Measurements from ENCODE around the gene AK5.

AK5 gene

DNA sequence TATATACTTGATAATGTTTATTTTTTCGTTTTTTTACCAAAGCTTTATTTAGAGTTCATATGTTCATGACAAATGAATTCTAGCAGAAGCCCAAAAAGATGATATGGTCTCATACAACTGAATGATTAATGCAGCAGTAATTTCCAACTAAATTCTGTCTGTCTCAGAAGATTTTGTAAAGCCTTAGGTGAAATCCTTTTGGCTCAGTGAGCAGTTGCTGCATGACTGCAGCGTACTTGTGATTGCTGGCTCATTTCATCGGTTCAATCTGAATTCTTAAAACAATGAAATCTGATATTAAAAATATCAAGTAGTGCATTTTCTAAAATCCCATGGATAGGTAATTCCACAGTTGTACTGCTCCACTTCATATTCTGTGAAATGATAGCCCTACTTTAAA lies 73.2 kb downstream of the AK5 start:
- no peak for DNase-seq

DNA sequence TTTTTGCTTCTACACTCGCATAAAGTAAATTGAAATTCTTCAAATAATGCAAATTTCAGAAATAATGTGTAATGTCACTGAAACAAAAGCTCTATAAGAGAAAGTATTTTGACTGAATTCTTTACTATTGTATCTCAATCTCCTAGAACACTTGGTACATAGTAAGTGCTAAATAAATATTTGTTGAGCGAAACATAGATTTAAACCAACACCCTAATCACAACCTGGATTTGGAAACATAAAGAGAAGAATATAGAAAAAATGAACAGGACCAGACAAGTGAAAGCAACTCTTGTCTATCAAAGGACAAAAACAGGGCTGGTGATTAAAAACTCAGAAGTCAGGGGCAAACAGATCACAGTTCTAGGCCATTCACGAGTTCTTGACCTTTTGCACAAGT lies 74.3 kb downstream of the AK5 start:
- DNase-seq: no peak

DNA sequence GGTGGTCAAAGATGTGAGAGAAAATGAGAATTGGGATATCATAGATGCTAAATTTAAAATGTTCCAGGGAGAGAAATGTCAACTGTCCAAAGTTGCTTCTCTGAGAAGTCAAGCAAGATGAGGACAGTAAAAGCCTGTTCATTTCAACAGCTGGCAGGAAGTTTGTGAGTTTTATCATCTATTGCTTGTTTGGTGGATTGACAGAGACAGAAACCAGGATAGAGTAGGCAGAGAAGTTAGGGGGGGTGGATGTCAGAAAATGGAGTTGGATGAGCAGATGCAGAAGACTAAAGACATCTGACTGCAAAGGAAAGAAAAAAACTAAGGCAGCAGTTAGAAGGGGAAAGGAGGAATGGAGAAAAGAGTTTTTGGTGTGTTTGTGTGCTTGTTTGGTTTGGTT lies 78.4 kb downstream of the AK5 start:
- DNase-seq: no peak

DNA sequence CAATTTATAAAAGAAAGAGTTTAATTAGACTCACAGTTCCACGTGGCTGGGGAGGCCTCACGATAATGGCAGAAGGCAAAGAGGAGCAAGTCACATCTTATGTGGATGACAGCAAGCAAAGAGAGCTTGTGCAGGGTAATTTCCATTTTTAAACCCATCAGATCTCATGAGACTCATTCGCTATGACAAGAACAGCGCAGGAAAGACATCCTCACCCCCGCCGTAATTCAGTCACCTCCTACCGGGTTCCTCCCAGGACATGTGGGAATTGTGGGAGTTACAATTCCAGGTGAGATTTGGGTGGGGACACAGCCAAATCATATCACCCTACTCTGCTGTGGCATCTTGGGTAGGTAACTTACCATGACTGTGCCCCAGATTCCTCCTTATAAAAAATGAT lies 79.8 kb downstream of the AK5 start:
- DNase-seq: no peak

DNA sequence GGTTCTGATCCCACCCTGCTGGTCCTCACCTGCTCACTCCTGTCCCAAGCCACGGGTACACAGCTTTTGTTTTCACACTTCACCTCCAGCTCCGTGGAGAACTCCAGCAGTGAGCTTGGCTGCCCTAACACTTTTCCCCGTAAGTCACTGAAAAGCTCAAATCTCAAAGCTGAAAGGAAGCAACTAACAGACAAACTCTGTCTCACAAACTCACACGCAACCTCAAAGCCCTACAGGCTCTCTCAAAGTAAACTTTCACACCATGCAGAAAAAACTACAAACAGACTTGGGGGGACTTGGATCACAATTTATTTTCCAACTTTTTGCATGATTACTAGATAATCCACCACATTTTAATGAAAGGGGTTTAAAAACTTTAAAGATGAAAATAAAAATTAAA lies 88.3 kb downstream of the AK5 start:
- no peak for DNase-seq

DNA sequence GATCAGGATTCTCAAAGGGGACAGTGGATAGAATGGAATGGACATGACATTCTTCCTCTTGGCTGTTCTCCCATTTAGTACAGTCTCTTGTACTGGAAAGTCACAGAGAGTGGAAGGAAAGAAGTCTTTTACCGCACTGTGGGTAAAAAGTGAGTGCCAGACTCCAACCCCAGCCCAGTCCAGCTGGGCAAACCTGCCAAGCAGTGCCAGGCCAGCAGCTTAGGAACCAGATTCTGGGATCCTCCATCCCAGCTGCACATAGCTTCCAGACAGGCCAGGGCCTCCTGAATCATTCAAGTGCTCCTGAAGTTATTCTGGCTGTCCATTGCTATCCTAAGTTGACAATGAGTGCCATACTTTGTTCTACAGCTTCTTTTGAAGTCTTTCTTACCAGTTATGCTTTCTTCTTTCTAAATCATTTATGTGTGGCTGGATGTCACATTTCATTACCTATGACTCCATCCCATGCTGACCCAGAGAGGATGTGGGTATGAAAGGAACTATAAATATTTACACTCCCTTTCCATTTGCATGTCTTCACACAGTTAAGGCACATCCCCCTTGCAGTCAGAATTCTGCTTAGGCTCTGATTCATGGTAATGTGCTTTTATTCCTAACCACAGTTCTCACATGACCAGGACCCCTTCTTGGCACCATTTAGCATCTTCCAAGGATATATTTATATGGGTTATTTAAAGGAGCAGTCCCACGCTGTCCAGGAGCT lies 88.9 kb downstream of the AK5 start:
- no peak for DNase-seq

DNA sequence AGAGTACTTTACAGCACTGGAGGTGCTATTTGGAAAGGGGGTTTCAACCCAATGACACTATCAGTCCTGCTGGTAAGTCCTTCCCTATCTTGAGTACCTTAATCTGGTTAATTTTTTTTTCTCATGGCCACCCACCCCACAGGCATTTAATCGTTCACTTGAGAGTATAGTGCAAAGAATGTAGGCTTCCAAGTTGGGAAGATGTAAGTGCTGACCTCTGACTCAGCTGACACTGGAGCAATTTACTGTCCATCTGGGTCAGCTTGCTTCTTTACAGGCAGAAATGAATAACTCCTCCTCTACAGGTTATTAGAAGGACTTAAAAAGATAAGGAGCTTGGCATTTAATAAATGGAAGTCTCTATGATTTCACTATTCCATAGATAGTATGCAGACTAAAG lies 89.6 kb downstream of the AK5 start:
- no peak for DNase-seq

DNA sequence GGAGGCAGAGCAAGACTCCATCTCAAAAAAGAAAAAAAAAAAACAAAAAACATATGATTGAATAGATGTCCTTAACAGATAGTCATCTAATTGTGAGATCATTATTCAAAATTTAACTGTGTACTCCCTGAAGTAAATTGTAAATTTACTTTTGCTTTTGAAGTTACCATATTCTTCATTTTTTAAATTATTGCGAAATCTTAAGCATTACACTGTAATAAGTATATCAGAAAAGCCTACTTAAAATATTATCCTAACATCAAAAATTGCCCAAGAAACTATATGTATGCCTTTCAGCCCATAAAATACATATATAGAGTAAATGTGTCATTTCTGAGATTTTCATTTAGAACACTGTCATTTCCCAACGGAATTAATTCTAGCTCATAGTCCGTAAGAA lies 91.9 kb downstream of the AK5 start:
- DNase-seq: no peak

DNA sequence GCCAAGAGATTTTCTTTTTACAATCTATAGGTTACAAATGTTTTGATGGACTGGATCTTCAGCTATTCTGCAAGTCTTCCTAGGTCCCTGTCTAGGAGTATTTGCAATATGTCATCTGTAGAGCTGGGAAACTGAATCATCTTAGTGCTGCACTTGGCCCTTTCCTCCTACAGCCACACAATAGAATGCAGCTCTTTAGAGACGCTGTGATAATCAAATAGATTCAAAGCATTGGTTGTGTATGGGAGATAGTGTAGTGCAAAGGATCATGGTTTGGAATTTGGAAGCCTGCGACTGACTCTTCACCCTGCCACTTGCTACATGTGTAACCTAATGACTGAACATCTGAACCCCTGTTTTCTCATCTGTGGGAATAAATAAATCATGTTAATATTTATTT lies 93.7 kb downstream of the AK5 start:
- DNase-seq: no peak

DNA sequence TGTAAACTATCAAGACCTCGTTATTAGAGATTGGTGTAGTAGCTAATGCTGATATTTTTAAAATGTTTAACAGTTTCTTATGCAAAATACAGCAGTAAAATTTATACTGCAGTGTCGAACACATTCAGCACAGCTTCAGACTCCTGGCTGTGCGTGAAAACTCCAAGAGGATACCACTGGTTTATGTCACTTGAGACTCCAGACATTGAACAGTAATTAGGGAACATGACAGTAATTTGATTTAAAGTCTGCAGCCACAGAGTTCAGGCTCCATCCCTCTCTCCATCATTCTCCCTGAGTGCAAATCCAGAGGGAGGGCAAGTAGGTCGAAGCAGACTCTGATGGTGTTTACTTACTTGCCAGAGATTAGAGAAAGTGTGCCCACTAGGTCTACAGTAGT lies 94.2 kb downstream of the AK5 start:
- no peak for DNase-seq

DNA sequence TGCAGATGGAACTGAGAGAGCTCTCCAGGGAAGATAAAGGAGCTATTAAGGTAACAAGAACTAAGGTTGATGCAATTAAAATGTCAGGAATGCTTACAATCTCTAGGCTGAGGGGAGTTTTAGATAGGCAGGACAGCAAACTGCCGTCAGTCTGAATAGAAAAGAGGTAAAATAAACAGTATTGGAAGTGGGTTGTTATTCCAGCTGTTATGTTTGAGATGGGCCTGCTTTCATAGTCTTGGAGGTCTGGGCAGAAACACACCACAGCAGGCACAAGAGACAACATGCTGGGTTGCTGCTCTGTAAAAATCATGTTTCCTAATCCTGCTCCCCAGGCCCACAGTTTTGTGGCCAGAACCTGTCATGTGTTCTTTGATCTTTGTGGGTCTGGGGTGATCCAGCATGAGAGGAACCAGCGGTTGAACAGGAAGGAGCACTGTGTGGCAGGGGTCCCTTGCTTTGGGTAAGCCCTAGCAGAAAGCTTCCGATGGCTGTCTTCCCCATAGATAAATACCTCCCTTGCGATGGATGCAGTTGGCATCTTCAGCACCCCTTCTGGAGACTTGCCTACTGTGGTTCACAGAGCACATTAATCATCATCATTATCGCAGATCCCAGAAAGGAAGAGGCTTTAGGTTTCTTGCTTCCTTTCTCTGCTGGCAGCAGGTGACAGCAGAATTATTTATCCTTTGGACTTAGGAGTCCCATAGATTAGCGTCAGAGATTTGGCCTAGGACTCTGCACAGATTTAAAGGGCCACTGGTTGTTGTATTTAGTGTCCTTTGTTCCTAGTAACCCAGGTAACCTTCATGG lies 97.1 kb downstream of the AK5 start:
- no peak for DNase-seq

DNA sequence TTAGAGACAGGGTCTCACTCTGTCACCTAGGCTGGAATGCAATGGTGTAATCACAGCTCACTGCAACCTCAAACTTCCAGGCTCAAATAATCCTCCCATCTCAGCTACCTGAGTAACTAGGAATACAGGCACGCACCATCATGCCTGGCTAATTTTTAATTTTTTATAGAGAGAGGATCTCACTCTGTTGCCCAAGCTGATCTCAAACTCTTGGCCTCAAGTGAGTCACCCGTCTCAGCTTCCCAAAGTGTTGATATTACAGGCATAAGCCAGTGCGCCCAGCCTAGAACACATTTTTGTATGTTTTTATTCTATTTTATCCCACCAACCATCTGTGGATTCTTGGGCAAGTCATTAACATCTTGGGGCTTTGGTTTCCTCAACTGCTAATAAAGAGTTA lies 100.5 kb downstream of the AK5 start:
- DNase-seq: no peak

DNA sequence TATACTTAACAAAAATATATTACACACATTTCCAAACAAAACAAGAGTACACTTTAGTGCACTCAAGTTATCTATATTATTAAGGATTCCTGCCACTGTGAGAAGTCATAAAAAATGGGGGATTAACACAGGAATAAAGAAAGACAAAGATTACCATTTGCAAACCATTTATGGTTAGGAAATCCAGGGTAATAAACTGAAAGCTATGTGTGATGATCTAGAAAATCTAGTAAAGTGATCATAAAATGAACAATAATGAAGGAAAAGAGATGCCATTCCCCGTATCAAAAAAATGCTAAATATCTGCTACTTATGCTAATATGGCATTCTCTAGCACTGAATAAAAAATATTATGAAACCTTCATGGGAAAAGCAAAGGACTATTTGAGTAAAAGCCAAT lies 101.4 kb downstream of the AK5 start:
- no peak for DNase-seq

DNA sequence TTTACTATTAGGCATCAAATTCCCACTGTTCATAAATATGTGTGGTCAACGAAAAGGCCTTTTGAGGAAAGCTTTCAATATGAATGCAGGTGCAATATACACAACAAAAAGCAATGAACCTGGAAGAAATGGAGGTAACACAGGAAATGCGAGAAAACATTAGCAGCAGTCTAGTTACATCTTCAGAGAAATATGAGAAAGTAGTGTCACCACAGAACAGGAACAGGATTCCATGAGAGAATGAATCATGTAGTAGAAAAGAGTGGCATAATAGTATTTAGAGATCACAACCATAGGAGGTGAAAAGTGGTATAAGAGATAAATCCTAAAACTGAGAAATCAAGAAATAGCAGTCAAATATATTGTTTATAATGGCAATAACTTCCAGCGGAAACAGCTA lies 103.7 kb downstream of the AK5 start:
- no peak for DNase-seq

DNA sequence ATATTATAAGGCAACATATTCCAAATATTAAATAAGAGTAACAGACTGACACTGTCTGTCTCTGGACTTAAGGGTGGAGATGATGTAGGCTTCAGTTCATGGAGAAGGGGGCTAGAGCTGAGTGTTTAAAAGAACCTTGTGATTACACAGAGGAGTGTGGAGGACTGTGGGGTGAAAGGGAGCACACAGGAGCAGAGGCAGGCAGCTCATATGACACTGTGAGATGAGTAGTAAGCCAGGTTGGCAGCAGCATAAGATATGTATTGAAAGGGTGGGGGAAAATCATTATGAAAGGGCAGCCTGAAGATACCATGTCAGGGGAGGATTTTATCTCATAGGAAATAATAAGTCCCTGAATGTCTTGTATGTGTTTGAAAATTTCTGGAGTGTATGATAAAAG lies 104.5 kb downstream of the AK5 start:
- no peak for DNase-seq

DNA sequence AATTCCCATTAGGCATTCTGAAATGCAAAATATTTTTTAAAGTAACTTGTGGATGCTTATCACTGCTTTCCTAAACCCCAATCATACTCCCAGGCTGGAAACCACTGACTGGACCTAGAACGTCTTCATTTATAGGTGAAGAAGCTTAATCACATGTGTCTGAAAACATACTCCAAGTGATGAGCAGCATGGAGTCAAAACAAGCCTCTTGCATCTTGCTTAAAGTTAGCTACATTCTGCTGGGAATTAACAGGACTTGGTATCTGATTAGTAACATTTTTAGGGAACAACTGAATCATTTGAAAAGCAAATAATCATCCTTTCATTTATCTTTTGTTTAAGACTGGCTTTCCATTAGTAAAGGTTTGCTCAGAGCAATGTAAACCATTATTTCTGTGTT lies 105.7 kb downstream of the AK5 start:
- DNase-seq: no peak

DNA sequence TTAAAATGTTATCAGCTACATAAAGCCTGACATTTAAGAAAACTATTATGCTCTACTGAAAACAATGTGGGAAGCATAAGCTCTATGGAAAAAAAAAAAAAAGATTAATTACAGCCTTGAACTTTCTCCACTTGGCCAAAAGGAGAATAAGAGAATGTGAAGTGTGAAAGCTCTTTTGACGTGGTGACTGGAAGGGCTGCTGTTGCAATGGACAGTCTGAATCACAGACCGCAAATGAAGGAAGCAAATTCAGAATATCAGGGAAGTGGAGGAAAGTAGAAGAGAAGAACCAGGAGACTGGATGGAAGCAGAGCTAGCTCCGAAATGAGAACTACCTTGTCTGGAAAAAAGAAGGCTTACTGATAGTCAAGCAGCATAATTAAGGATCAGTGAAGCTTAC lies 106.8 kb downstream of the AK5 start:
- no peak for DNase-seq

DNA sequence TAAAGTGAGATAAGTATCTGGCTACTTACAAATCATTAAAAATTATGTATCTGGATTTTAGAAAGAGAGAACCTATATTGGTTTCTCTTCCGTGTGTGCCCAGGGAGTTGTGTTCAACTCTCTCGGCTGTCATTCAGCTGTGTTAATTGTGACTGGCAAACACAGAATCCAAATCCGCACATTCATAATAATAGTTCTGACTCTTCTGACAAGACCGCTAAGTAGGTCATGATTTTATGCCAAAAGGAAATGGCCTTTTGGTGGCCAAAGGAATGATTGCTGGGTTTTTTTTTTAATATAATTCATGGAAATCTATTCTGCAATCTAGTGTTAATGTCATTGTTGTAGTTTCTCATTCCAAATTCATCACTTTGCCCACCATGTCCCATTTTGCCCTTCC lies 110.7 kb downstream of the AK5 start:
- DNase-seq: no peak

DNA sequence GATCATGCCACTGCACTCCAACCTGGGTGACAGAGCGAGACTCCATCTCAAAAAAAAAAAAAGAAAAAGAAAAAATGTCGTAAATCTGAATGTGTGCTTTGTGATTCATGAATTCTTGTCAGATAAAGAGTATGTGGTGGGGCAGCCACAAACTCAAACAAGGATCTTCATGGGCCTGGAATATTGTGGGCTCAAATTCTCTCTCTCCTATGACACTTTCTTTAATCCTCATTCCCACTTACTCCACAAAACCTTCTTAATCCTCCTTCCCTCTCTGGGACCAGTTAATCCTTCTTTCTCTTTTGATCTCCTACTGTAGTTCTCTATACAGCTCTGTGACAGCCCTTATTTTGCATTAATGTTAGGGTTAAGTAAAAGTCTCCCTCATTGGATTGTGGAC lies 112.3 kb downstream of the AK5 start:
- no peak for DNase-seq

DNA sequence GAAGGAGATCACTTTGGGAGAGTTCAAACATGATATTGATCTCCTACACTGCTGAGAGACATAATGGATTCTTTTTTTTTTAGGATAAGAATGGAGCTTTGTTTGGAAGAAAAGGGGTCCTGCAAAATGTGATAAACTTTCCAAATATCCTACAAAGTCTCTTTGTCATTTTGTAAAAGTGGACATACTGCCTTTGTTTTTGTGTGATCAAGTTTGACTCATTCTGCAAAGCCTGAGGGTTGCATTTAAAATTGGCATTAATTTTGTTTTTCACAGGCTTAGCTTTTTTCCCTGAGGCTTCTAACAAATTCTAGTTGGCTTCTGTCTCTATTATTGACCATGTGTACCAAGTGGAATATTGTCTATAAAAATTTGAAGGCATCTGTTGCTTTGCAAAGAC lies 113.2 kb downstream of the AK5 start:
- no peak for DNase-seq

DNA sequence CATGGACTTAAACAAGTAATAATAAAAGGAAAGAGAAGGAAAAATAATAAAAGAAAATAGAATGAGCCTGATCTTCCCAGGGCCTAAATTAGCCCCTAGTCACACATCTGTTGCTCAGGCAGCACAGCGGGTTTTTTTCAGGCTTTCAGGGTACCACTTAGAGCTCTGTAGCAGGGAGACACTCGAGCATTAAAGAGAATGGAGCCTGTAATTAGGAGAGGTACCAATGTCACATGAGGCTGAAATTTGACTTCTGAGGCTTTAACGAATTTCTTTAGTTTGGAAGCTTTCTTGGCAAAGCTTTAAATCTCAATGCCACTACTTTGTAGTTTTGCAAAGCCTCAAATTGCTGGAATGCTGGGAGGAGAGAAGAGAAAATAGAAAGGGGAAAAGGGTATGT lies 116.3 kb downstream of the AK5 start:
- no peak for DNase-seq

DNA sequence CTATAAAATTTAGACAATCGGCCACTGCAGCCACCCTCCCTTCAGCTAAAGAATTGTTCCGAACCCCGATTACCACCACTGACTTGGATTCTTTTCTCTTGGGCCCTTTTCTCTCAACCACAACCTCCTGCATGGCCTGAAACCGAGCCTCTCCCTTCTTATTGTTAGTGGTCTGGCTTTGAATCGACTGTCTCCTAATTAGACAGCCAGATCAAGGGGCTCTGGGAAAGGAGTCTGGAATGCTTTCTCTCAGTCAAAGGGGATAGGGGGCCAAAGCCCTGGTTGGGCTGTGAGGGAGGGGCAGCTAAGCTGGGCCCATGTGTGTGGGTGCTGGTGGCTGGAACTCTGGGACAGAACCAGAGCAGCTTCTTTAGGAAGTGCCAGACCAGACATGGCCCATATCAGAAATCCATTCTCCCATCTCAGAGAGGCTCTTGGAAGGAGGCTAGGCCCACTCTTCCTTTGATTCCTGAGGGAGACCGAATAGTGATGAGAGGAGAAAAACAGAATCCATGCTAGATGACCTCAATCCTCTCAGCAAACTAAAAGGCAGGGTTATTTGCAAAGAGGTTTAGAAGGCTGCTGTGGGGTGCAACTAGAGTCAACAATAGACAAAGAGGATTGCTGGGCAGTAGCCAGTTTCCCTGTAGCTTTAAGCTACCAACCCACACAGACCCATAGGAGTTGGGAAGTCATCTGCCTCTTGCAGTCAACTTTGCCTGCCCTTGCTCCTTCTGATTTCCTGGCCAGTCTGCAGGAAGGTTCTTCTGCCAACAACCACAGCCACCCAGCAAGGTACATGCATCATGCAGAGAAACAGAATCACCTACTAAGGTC lies 117.6 kb downstream of the AK5 start:
- no peak for DNase-seq

DNA sequence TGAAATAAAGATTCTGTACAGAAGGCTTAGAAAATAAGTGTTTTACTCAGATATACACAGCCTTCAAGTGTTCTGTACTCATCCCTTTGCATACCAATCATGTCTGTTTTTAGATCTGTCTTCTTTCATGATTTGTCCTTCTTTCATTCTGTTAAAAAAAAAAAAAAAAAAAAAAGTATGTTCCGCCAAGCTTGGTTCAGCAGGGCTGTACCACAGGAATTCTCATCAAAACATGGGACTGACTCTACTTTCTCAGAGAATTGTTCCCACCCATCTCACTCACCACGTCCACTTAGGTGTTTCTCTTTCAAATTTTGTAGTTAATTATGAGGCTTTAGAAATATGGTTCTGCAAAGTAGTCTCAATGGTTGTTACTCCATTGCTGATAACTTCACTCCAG lies 119.0 kb downstream of the AK5 start:
- DNase-seq: no peak

DNA sequence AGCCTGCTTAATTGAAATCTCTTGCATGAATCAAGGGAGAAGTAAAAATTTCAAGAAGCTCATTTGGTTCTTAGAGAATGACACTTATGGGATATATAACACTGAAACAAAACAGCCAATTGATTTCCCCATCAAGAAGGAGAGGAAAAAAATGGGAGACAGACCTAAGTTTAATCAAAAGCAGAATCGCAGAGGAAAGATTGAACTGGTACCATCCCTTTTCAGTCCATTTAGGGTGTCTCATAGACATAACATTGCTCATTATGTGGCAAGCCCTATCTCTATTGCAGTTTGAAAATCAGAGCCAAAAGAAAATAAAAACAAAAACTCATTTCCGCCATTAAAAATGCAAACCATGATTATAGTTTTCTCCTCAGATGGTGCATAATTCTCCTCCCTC lies 119.6 kb downstream of the AK5 start:
- DNase-seq: no peak

Measured in DMS79 treated with DMSO at 0.1 percent for 48 hours (cell line).